H54 (cell line): Measurements from ENCODE around the gene CDKL2.
"Not testable (repeated sequence)": the region's sequence is repeated elsewhere in the genome, so short reads cannot be mapped to it uniquely, and the experiment has no call there.

Experiments
- DNase-seq: peaks from one replicate; pipeline ENCODE4 v3.0.0; 2011; ENCODE audit warnings: low spot score, mixed read lengths; ENCODE audit not compliant: insufficient read length
- FAIRE-seq: peaks from 3 replicates; lab custom pipeline; 2011; peaks lifted over from hg19 to GRCh38; lab: Jason Lieb, UNC
- POLR2A ChIP-seq: IDR thresholded peaks from 2 replicates; pipeline ENCODE4 v1.6.1; 2011; ENCODE audit warnings: low read depth, mild to moderate bottlenecking, low read length

Gene CDKL2

GRCh38 chr4:75555294-75556164 is 74.8 kb downstream of the CDKL2 start, which contains the start of gene ODAPH:
TSS of gene ODAPH (plus strand) at chr4:75556066. CDS start at chr4:75556083, 17 bp downstream.
- TF ChIP-seq POLR2A = no peak
- DNase-seq = peak; percentile 19
- peak; percentile 41 for FAIRE-seq

GRCh38 chr4:75552452-75552851 is 77.9 kb downstream of the CDKL2 start:
- TF ChIP-seq POLR2A = no peak
- no peak for FAIRE-seq
- no peak for DNase-seq

GRCh38 chr4:75549019-75549418 is 81.3 kb downstream of the CDKL2 start:
- no peak for TF ChIP-seq POLR2A
- FAIRE-seq (no peak), DNase-seq (no peak)

GRCh38 chr4:75547647-75548387 is 82.5 kb downstream of the CDKL2 start:
- FAIRE-seq (no peak), DNase-seq (no peak)
- no peak for TF ChIP-seq POLR2A

GRCh38 chr4:75545526-75545925 is 84.8 kb downstream of the CDKL2 start:
- TF ChIP-seq POLR2A = no peak
- DNase-seq (no peak), FAIRE-seq (no peak)

GRCh38 chr4:75544870-75545269 is 85.5 kb downstream of the CDKL2 start:
- DNase-seq (no peak), FAIRE-seq (no peak)
- TF ChIP-seq POLR2A = no peak

GRCh38 chr4:75544220-75544619 is 86.1 kb downstream of the CDKL2 start:
- not testable (repeated sequence) for FAIRE-seq, DNase-seq

- TF ChIP-seq POLR2A = no peak
- peak; percentile 20 for DNase-seq
- FAIRE-seq = peak; percentile 75
Observed at GRCh38 chr4:75542824-75543223, 87.5 kb downstream of the CDKL2 start.

GRCh38 chr4:75537308-75537707 is 93.0 kb downstream of the CDKL2 start:
- not testable (repeated sequence) for DNase-seq, FAIRE-seq

- not testable (repeated sequence) for FAIRE-seq, DNase-seq
Observed at GRCh38 chr4:75533926-75534325, 96.4 kb downstream of the CDKL2 start.

- not testable (repeated sequence) for FAIRE-seq, DNase-seq
Observed at GRCh38 chr4:75533339-75533887, 96.9 kb downstream of the CDKL2 start.

- not testable (repeated sequence) for FAIRE-seq, DNase-seq
Observed at GRCh38 chr4:75531536-75532143, 98.7 kb downstream of the CDKL2 start.

- DNase-seq (no peak), FAIRE-seq (no peak)
- no peak for TF ChIP-seq POLR2A
Observed at GRCh38 chr4:75530556-75531322, 99.6 kb downstream of the CDKL2 start.
